ENCODE results near the gene BCL2.

The BCL2 gene

GRCh38 chr18:63135101-63135500, 184.5 kb downstream of the BCL2 start:
- TF ChIP-seq CTCF (IDR thresholded peaks at IDR 0.05) (no peak), ZFX (IDR thresholded peaks at IDR 0.05; ENCODE audit: borderline replicate concordance) (no peak)
- no peak overlapping the region for H3K27ac ChIP-seq

- no peak overlapping the region for H3K27ac ChIP-seq
- TF ChIP-seq ZFX (IDR thresholded peaks at IDR 0.05; ENCODE audit: borderline replicate concordance) (no peak), CTCF (IDR thresholded peaks at IDR 0.05) (no peak)
Observed at GRCh38 chr18:63132819-63133200, 186.8 kb downstream of the BCL2 start.

GRCh38 chr18:63131959-63132818, 187.4 kb downstream of the BCL2 start:
- TF ChIP-seq CTCF (IDR thresholded peaks at IDR 0.05) (no peak), ZFX (IDR thresholded peaks at IDR 0.05; ENCODE audit: borderline replicate concordance) (no peak)
- no peak overlapping the region for H3K27ac ChIP-seq

GRCh38 chr18:63131106-63131958, 188.2 kb downstream of the BCL2 start:
- TF ChIP-seq ZFX (IDR thresholded peaks at IDR 0.05; ENCODE audit: borderline replicate concordance) = no peak
- peak; percentile 68 for TF ChIP-seq CTCF (IDR thresholded peaks at IDR 0.05)
- H3K27ac ChIP-seq = no peak overlapping the region

- no peak for TF ChIP-seq ZFX (IDR thresholded peaks at IDR 0.05; ENCODE audit: borderline replicate concordance)
- H3K27ac ChIP-seq = no peak overlapping the region
Observed at GRCh38 chr18:63130176-63130575, 189.4 kb downstream of the BCL2 start.

GRCh38 chr18:63128237-63128974, 191.2 kb downstream of the BCL2 start:
- TF ChIP-seq ZFX (IDR thresholded peaks at IDR 0.05; ENCODE audit: borderline replicate concordance) (no peak), CTCF (IDR thresholded peaks at IDR 0.05) (no peak)
- H3K27ac ChIP-seq = no peak overlapping the region
